ENCODE data around the gene TIGD3. TPM values are rescaled to one million over a fixed set of nuclear protein-coding genes. Genes with fewer than 3 reads are reported as not detected.

The TIGD3 gene
- total and polyA plus RNA-seq, 9 of the 15 experiments (the other 6 are each of a cell fraction or from before 2014, with no cell fraction given): 0.06 to 1.3 (median 0.56) TPM

- TF ChIP-seq MAZ (CRISPR knock-in tag; conservative IDR thresholded peaks at IDR 0.05 in 1 of 2, IDR thresholded peaks at IDR 0.05 in 1 of 2) (peak; percentile 98 to 100), ELF2 (CRISPR knock-in tag; IDR thresholded peaks at IDR 0.05) (no peak), BMI1 (IDR thresholded peaks at IDR 0.05; ENCODE audit: low read length) (no peak), SP2 (IDR thresholded peaks at IDR 0.05; ENCODE audit: extremely low read depth, low read depth, low read length, poor library complexity, severe bottlenecking) (no peak), WHSC1 (IDR thresholded peaks at IDR 0.05; ENCODE audit: low read length) (no peak), MGA (IDR thresholded peaks at IDR 0.05) (no peak; the same call in none of the 2 replicates), ESRRB (CRISPR knock-in tag; IDR thresholded peaks at IDR 0.05; ENCODE audit: borderline replicate concordance) (no peak), ZNF280A (IDR thresholded peaks at IDR 0.05; ENCODE audit: low read depth, partially characterized antibody) (no peak), MYNN (IDR thresholded peaks at IDR 0.05) (peak; percentile 62), MYNN (CRISPR knock-in tag; IDR thresholded peaks at IDR 0.05) (no peak), TEAD1 (CRISPR knock-in tag; IDR thresholded peaks at IDR 0.05) (peak in 1 of 2 experiments; percentile 93; a peak in 2 of 4 replicates), HDGF (IDR thresholded peaks at IDR 0.05) (no peak), FOXA1 (IDR thresholded peaks at IDR 0.05; ENCODE audit: borderline replicate concordance) (no peak), MAFG (tag; conservative IDR thresholded peaks at IDR 0.05) (no peak)
These were observed 27.7 kb downstream of the TIGD3 start, which contains the start of gene SLC25A45 (continued) for GRCh38 chr11:65382033-65382803.
